SK-MEL-5 (cell line): ENCODE measurements around the gene ZNF24. TPM values are rescaled to one million over a fixed set of nuclear protein-coding genes. Genes with fewer than 3 reads are reported as not detected.

Source experiments
- DNase-seq: peaks from one replicate; pipeline ENCODE4 v3.0.0-alpha.2; 2016; ENCODE audit warnings: low read depth, low spot score
- in situ Hi-C: cut with HindIII; loops from 2 replicates; pipeline ENCODE4 v1.10.0; 2016; ENCODE audit warnings: low sequenced_read_pairs, high pct_unique_total_duplicates, low pct_unique_long_range_greater_than_20kb
- polyA plus RNA-seq, 2 experiments: library from polyadenylated mRNA; depleted of rRNA; stranded (reverse); fragments of >200 nt; gene quantifications; 2 replicates each; pipeline ENCODE4 v1.2.3, GENCODE V29; 2015
- total RNA-seq: library from RNA; depleted of rRNA; stranded (reverse); fragments of >200 nt; shearing (Covaris generic); gene quantifications from 2 replicates; pipeline ENCODE4 v1.2.3, GENCODE V29; 2014; rRNA removed

ZNF24 gene
- total RNA-seq, result 62.9 and 64.7 TPM in 2 replicates
- 26.1 and 33.0 TPM in 2 replicates for polyA plus RNA-seq (2015; cell fraction: cytosol; rRNA removed)
- 71.5 and 79.8 TPM in 2 replicates for polyA plus RNA-seq (2015; cell fraction: nucleus; rRNA removed)

GRCh38 chr18:35343936-35344735, at the start of gene ZNF24:
Gene ZNF24, minus strand, starts transcription at chr18:35344420. Its CDS starts 3,770 bp downstream, at chr18:35340650.
- DNase-seq, result peak; percentile 97
- in situ Hi-C loops, result loop anchor here (25.0 kb wide), 1 partner anchor 107 kb away; the partner anchor contains the start of gene ZNF397

- in situ Hi-C loops, result no loop called here
- no peak for DNase-seq
These were observed 49.5 kb upstream of the ZNF24 start for GRCh38 chr18:35393716-35394115.

- DNase-seq, result no peak
- in situ Hi-C loops, result no loop called here
These were observed 48.2 kb upstream of the ZNF24 start for GRCh38 chr18:35392375-35392774.

- no peak for DNase-seq
- in situ Hi-C loops, result no loop called here
These were observed 46.9 kb upstream of the ZNF24 start for GRCh38 chr18:35390951-35391700.

GRCh38 chr18:35389095-35389618, 44.9 kb upstream of the ZNF24 start:
- in situ Hi-C loops, result no loop called here
- no peak for DNase-seq

GRCh38 chr18:35387152-35387571, 42.9 kb upstream of the ZNF24 start:
- DNase-seq, result peak; percentile 43
- in situ Hi-C loops, result no loop called here

- in situ Hi-C loops, result no loop called here
- peak; percentile 82 for DNase-seq
These were observed 42.4 kb upstream of the ZNF24 start for GRCh38 chr18:35386600-35387100.

GRCh38 chr18:35383136-35383535, 38.9 kb upstream of the ZNF24 start:
- in situ Hi-C loops, result no loop called here
- DNase-seq, result no peak

- in situ Hi-C loops, result no loop called here
- no peak for DNase-seq
These were observed 35.2 kb upstream of the ZNF24 start for GRCh38 chr18:35379421-35379820.

- DNase-seq, result no peak
- in situ Hi-C loops, result no loop called here
These were observed 34.3 kb upstream of the ZNF24 start for GRCh38 chr18:35378574-35378896.

- DNase-seq, result no peak
- in situ Hi-C loops, result no loop called here
These were observed 33.8 kb upstream of the ZNF24 start for GRCh38 chr18:35377875-35378573.

- DNase-seq, result peak; percentile 66
- in situ Hi-C loops, result no loop called here
These were observed 32.8 kb upstream of the ZNF24 start, which contains the start of gene ZNF396 for GRCh38 chr18:35376742-35377695. Gene ZNF396, minus strand, starts transcription at chr18:35377337. Its CDS starts 3,045 bp downstream, at chr18:35374292.

GRCh38 chr18:35376393-35376741, 32.1 kb upstream of the ZNF24 start:
- DNase-seq, result no peak
- in situ Hi-C loops, result no loop called here

GRCh38 chr18:35374708-35375107, 30.5 kb upstream of the ZNF24 start:
- in situ Hi-C loops, result no loop called here
- no peak for DNase-seq

GRCh38 chr18:35371412-35372195, 27.4 kb upstream of the ZNF24 start:
- no peak for DNase-seq

GRCh38 chr18:35369126-35369525, 24.9 kb upstream of the ZNF24 start:
- no peak for DNase-seq
- in situ Hi-C loops, result no loop called here

More at GRCh38 chr18:35371412-35372195, 27.4 kb upstream of the ZNF24 start:
- in situ Hi-C loops, result no loop called here
